HepG2 (cell line): ENCODE data around the gene UNC5CL. TPM values are rescaled to one million over a fixed set of nuclear protein-coding genes. Genes with fewer than 3 reads are reported as not detected.
A peak's percentile ranks its signal among the peaks of the same experiment; 100 is the strongest.

Source experiments
- ATAC-seq: fragments of 200-7000 bp; cut with Tn5 transposase; 3 replicates; pipeline ENCODE4 v1.9.1; 2020; ENCODE audit warnings: mild to moderate bottlenecking, moderate library complexity
- BruUV-seq: library from RNA; stranded (reverse); fragments of 400-500 nt; replicated peaks from 2 replicates; lab custom pipeline; 2021; lab: Mats Ljungman, UMichigan
- CTCF ChIA-PET: fragments of 300-600 bp; formaldehyde crosslinking; extraction: SDS; loops from one replicate; lab custom pipeline; 2021; ENCODE audit warnings: low total read pairs, inconsistent platforms, low intra/inter-chr PET ratio; lab: Yijun Ruan, JAX
- POLR2A ChIA-PET: fragments of 350-600 bp; sonication (Branson Sonifier 250); formaldehyde crosslinking; loops from one replicate; lab custom pipeline; 2020; ENCODE audit warnings: antibody characterized with exemption, inconsistent platforms; lab: Yijun Ruan, JAX
- DNase-seq: peaks from one replicate; pipeline ENCODE4 v3.0.0-alpha.2; 2015; ENCODE audit warnings: low spot score
- FAIRE-seq: peaks from 3 replicates; lab custom pipeline; 2011; peaks lifted over from hg19 to GRCh38; lab: Jason Lieb, UNC
- H2AFZ ChIP-seq: one replicate; pipeline ENCODE4 v1.6.1; 2011; ENCODE audit warnings: low read length, inconsistent platforms
- H3K27ac ChIP-seq: fragments of 300-600 bp; 3 replicates; pipeline ENCODE4 v1.8.0; 2011; ENCODE audit warnings: mixed run types, mild to moderate bottlenecking, mixed read lengths, low read length, inconsistent platforms; ENCODE audit not compliant: insufficient read depth; ENCODE audit errors: extremely low read length
- H3K27me3 ChIP-seq, 2 experiments: fragments of 200-600 bp in 1 of 2; 2 replicates in 1 of 2; 3 replicates in 1 of 2; pipeline versions ENCODE4 v1.6.0 to v1.8.0; 2011; ENCODE audit warnings: low read length in 2 of 2, mild to moderate bottlenecking in 2 of 2, moderate library complexity in 2 of 2, inconsistent platforms in 1 of 2; ENCODE audit not compliant: insufficient read depth in 2 of 2, control insufficient read depth in 1 of 2
- H3K36me3 ChIP-seq, 2 experiments: fragments of 200-600 bp in 1 of 2; replicated peaks in 1 of 2; 2 replicates in 1 of 2; 3 replicates in 1 of 2; pipeline versions ENCODE4 v1.5.1 to v1.8.0; 2011; ENCODE audit warnings: low read length in 2 of 2, inconsistent platforms in 1 of 2; ENCODE audit not compliant: insufficient read depth in 2 of 2, control insufficient read depth in 1 of 2
- H3K4me1 ChIP-seq: 2 replicates; pipeline ENCODE4 v1.5.1; 2012; ENCODE audit warnings: low read length, inconsistent platforms; ENCODE audit not compliant: insufficient read depth
- H3K4me2 ChIP-seq: 2 replicates; pipeline ENCODE4 v1.6.0; 2011; ENCODE audit warnings: low read depth, low read length, inconsistent platforms
- H3K4me3 ChIP-seq, 3 experiments: fragments of 200-600 bp in 1 of 3; sonication (generic), shearing (Covaris generic) in 1 of 3; replicated peaks in 1 of 3; 2 replicates each; pipeline ENCODE4 v1.5.1; 2011 to 2016; ENCODE audit warnings: low read length in 3 of 3, inconsistent platforms in 2 of 3, low read depth in 2 of 3, mild to moderate bottlenecking in 2 of 3, control low read depth in 1 of 3, mixed read lengths in 1 of 3; ENCODE audit not compliant: insufficient read depth in 1 of 3
- H3K79me2 ChIP-seq: one replicate; pipeline ENCODE4 v1.6.1; 2011; ENCODE audit warnings: low read length, inconsistent platforms; ENCODE audit not compliant: insufficient read depth
- H3K9ac ChIP-seq: 2 replicates; pipeline ENCODE4 v1.6.0; 2011; ENCODE audit warnings: mild to moderate bottlenecking, low read depth, low read length, inconsistent platforms; ENCODE audit not compliant: insufficient read depth
- H3K9me3 ChIP-seq: 2 replicates; pipeline ENCODE4 v1.5.1; 2012; ENCODE audit warnings: mild to moderate bottlenecking, low read length
- H4K20me1 ChIP-seq: 2 replicates; pipeline ENCODE4 v1.6.0; 2011; ENCODE audit warnings: inconsistent platforms, mild to moderate bottlenecking, low read length, moderate library complexity; ENCODE audit not compliant: insufficient read depth
- ATF7-NPFF ChIP-seq: sonication (generic); formaldehyde crosslinking; IDR thresholded peaks from 2 replicates; pipeline ENCODE4 v1.8.1; 2023; ENCODE audit warnings: mild to moderate bottlenecking, low read depth, missing genetic modification reagents, moderate library complexity
- CAMTA2 ChIP-seq: sonication (generic); formaldehyde crosslinking; IDR thresholded peaks from 2 replicates; pipeline ENCODE4 v1.4.0; 2020; ENCODE audit warnings: mild to moderate bottlenecking, missing genetic modification reagents, borderline replicate concordance
- EP300 ChIP-seq, 3 experiments: sonication (generic) in 1 of 3; formaldehyde crosslinking in 1 of 3; IDR thresholded peaks; 2 replicates each; pipeline versions ENCODE4 v1.5.1 to v1.6.1; 2011 to 2020; ENCODE audit warnings: low read depth in 2 of 3, low read length in 2 of 3, borderline replicate concordance in 1 of 3, improper control_type of control experiment in 1 of 3, mild to moderate bottlenecking in 1 of 3, missing genetic modification reagents in 1 of 3, moderate library complexity in 1 of 3
- TAF1 ChIP-seq: sonication (generic); formaldehyde crosslinking; IDR thresholded peaks from 2 replicates; pipeline ENCODE4 v1.4.0; 2020; ENCODE audit warnings: missing genetic modification reagents
- ZBTB8A ChIP-seq: sonication (generic); formaldehyde crosslinking; IDR thresholded peaks from 2 replicates; pipeline ENCODE4 v1.4.0; 2020; ENCODE audit warnings: mild to moderate bottlenecking, low read depth, missing genetic modification reagents, borderline replicate concordance
- ZNF687 ChIP-seq: sonication (generic); formaldehyde crosslinking; IDR thresholded peaks from 2 replicates; pipeline ENCODE4 v1.5.1; 2020; ENCODE audit warnings: mild to moderate bottlenecking, missing genetic modification reagents, moderate library complexity
- WGBS: methylation state at CpG from one replicate; pipeline ENCODE4 v1.1.6; 2017; ENCODE audit warnings: low lambda C conversion rate; 5-methylcytosine and 5-hydroxymethylcytosine counted together
- in situ Hi-C: cut with HindIII; loops from 2 replicates; pipeline ENCODE4 v1.10.0; 2017; ENCODE audit warnings: low pct_unique_long_range_greater_than_20kb; ENCODE audit not compliant: extremely low pct_ligation_motif_present
- intact Hi-C: fragments of 100-400 bp; cut with micrococcal nuclease; formaldehyde crosslinking; loops from one replicate; pipeline ENCODE4 v1.10.0; 2022; ENCODE audit not compliant: unreplicated experiment
- polyA plus RNA-seq, 8 experiments: library from polyadenylated mRNA; depleted of rRNA in 3 of 8; stranded (reverse) in 7 of 8; unstranded in 1 of 8; fragments of >200 nt; fragmentation: Illumina TruSeq in 4 of 8; extraction: Trizol in 4 of 8; gene quantifications; 2 replicates each; pipeline versions ENCODE4 v1.2.1 to v1.2.3, GENCODE V29; 2011 to 2016; ENCODE audit warnings: low read depth in 4 of 8, missing spikeins in 1 of 8, mixed read lengths in 1 of 8; ENCODE audit not compliant: insufficient read depth in 1 of 8
- total RNA-seq, 5 experiments: library from RNA; depleted of rRNA; stranded (reverse); fragments of >200 nt; fragmentation: Illumina TruSeq; extraction: Trizol; gene quantifications; 2 replicates each; pipeline ENCODE4 v1.2.3, GENCODE V29; 2016; ENCODE audit warnings: low read depth in 1 of 5

UNC5CL gene
- total and polyA plus RNA-seq, 2 of the 13 experiments (the other 11 are each of a cell fraction or from before 2014, with no cell fraction given): 2.4 to 2.5 TPM

- in situ Hi-C loops (loop anchor here (25.0 kb wide), 1 partner anchor 706 kb away; no protein-coding TSS in a partner anchor), intact Hi-C loops (loop anchor here (5.0 kb wide), 1 partner anchor 46 kb away; no protein-coding TSS in a partner anchor)
- Histone ChIP-seq H3K79me2 (no peaks in the 10 kb centered on the region), H3K4me1 (peaks cover 80% of the 10 kb centered on the region), H3K9me3 (no peaks in the 10 kb centered on the region), H3K4me3 (no peak overlapping the region), H3K9ac (no peak overlapping the region), H3K27ac (no peak overlapping the region), H2AFZ (no peak overlapping the region), H3K4me2 (no peak overlapping the region), H3K27me3 (no peaks in the 10 kb centered on the region), H3K36me3 (peaks cover 0 to 1% of the 10 kb centered on the region in 2 experiments; a peak in 1 of 5 replicates), H4K20me1 (no peaks in the 10 kb centered on the region)
- FAIRE-seq (no peak), ATAC-seq (no peak), DNase-seq (no peak)
- no peak for TF ChIP-seq CAMTA2 (CRISPR knock-in tag)
- no TSS peak for BruUV-seq
- 94% methylated on average over 3 of the region's 3 CpGs for WGBS
- ChIA-PET CTCF (no interaction called here), POLR2A (interaction anchor here (1.6 kb wide), 1 partner anchor 21 kb away, joined by 4 read pairs; no protein-coding TSS in a partner anchor)
Observed at GRCh38 chr6:41043151-41043550, 4.1 kb upstream of the UNC5CL start.

- intact Hi-C loops (loop anchor here (5.0 kb wide), 1 partner anchor 45 kb away; no protein-coding TSS in a partner anchor), in situ Hi-C loops (loop anchor here (25.0 kb wide), 1 partner anchor 705 kb away; no protein-coding TSS in a partner anchor)
- FAIRE-seq: no peak
- H3K4me1 ChIP-seq: peaks cover 80% of the 10 kb centered on the region
- POLR2A ChIA-PET: interaction anchor here (1.3 to 4.2 kb wide), 3 partner anchors 13 to 30 kb away, joined by 4 to 59 read pairs (median 6); partner anchors contain the start of genes APOBEC2, NFYA and OARD1
- WGBS: 96% methylated on average over 10 of the region's 10 CpGs
- H3K79me2 ChIP-seq: no peaks in the 10 kb centered on the region
- DNase-seq: no peak
- no peak within 1 kb of the TSS for H3K9ac ChIP-seq
- no peaks in the 10 kb centered on the region for H3K36me3 ChIP-seq
- no peak within 1 kb of the TSS for H3K27ac ChIP-seq
- no peak within 1 kb of the TSS for H2AFZ ChIP-seq
- no peaks in the 10 kb centered on the region for H3K9me3 ChIP-seq
- no peak for ATAC-seq
- TF ChIP-seq ZBTB8A (CRISPR knock-in tag) (no peak), TAF1 (CRISPR knock-in tag) (no peak), ATF7-NPFF (no peak), EP300 (IDR thresholded peaks at IDR 0.05; ENCODE audit: low read depth in 2 of 2, low read length in 2 of 2) (no peak), EP300 (CRISPR knock-in tag; IDR thresholded peaks at IDR 0.05; ENCODE audit: borderline replicate concordance) (no peak), ZNF687 (peak; percentile 29; the same call in 1 of the 2 replicates)
- no peaks in the 10 kb centered on the region for H4K20me1 ChIP-seq
- no TSS peak for BruUV-seq
- H3K27me3 ChIP-seq: no peaks in the 10 kb centered on the region
- no peak within 1 kb of the TSS for H3K4me2 ChIP-seq
- no peak within 1 kb of the TSS for H3K4me3 ChIP-seq
- CTCF ChIA-PET: no interaction called here
Observed at GRCh38 chr6:41042226-41043055, 3.4 kb upstream of the UNC5CL start, which contains the start of gene TSPO2. TSPO2 (plus strand) TSS chr6:41042467; CDS start chr6:41042986, 519 bp downstream.
